ENCODE results near the gene BMP4. TPM values are rescaled to one million over a fixed set of nuclear protein-coding genes. Genes with fewer than 3 reads are reported as not detected.

BMP4 gene
- total RNA-seq (10 to 100 TPM in 2 of 9 donors, 1 to 10 TPM in 7; 3.7 to 18.4 (median 6.1) TPM), polyA plus RNA-seq (1 to 10 TPM; 3.1 to 3.8 TPM)
- long read RNA-seq, donor 1, partial matches to known transcripts = 1 of 8 reads
- long read RNA-seq, donor 1, other reads (novel, unspliced or antisense) = 3 of 8 reads
- long read RNA-seq, donor 2, partial matches to known transcripts = 0 of 11 reads
- long read RNA-seq, donor 2, other reads (novel, unspliced or antisense) = 2 of 11 reads
- long read RNA-seq, donor 3, partial matches to known transcripts = 0 of 4 reads
- long read RNA-seq, donor 3, other reads (novel, unspliced or antisense) = 2 of 4 reads

DNA sequence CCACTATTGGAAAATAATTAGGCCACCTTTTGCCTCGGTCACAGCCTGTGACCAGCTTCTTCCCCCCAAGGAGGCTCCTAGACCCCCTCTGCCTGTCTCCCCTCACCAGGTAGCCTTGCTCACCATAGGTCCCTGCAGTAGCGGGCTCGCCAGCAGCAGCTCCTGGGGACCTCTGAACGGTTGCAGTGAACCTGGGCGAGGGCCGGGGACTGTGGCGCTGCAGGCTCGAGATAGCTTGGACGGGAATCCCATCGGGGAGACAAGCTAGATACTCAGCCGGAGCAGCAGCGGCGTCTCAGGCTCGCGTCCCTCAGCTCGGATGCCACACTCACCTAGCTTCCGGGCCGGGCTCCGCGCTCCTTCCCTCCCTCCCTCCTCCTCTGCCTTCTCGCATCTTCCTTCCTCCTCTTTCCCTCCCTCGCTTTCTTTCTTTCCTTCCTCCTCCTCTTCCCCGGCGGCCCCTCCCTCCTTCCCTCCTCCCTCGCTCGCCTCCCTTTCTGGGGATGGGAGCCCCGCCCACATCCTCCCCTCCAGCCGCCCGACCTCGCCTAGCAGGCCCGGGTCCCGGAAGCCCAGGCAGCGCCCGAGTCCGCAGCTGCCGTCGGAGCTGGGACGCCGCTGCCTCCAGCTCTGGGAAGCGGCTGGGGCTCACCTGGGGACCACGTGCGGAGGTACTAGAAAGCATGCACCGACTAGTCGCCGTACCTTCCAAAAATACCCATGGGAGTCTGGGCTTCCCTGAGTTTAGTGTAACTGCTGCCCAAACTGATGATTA, at the start of gene BMP4:
BMP4 (minus strand) TSS at position 399 of the 775 bp plus-strand sequence. CDS start 4,603 bp downstream, outside the sequence.
- DNase-seq (peak; percentile 86 to 90 (median 89)), ATAC-seq (peak; percentile 67 to 80 (median 72))
- Histone ChIP-seq H3K27me3 (peaks cover 0 to 46% (median 9%) of the 10 kb centered on the region in 9 donors), H3K4me3 (peak within 1 kb of the TSS; percentile 57 to 93 (median 74)), H3K9me3 (no peaks in the 10 kb centered on the region), H3K36me3 (peaks cover 0 to 8% (median 0%) of the 10 kb centered on the region in 9 donors), H3K4me1 (peaks cover 0 to 48% (median 8%) of the 10 kb centered on the region in 12 donors), H3K27ac (peak within 1 kb of the TSS; percentile 82 to 97 (median 88))
- TF ChIP-seq POLR2A (IDR thresholded peaks at IDR 0.05) = peak in 1 of 2 donors; percentile 74
- TF ChIP-seq, protein P1, sequence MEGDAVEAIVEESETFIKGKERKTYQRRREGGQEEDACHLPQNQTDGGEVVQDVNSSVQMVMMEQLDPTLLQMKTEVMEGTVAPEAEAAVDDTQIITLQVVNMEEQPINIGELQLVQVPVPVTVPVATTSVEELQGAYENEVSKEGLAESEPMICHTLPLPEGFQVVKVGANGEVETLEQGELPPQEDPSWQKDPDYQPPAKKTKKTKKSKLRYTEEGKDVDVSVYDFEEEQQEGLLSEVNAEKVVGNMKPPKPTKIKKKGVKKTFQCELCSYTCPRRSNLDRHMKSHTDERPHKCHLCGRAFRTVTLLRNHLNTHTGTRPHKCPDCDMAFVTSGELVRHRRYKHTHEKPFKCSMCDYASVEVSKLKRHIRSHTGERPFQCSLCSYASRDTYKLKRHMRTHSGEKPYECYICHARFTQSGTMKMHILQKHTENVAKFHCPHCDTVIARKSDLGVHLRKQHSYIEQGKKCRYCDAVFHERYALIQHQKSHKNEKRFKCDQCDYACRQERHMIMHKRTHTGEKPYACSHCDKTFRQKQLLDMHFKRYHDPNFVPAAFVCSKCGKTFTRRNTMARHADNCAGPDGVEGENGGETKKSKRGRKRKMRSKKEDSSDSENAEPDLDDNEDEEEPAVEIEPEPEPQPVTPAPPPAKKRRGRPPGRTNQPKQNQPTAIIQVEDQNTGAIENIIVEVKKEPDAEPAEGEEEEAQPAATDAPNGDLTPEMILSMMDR (IDR thresholded peaks at IDR 0.05) = no peak
- intact Hi-C loops (cut with DNase I) = loop anchor here in 7 of 10 donors (2.0 to 10.0 kb wide), 9 partner anchors 62 to 422 kb away; no protein-coding TSS in a partner anchor
- WGBS, 4 donors = 7% methylated on average over 44 to 45 of the region's 45 CpGs

DNA sequence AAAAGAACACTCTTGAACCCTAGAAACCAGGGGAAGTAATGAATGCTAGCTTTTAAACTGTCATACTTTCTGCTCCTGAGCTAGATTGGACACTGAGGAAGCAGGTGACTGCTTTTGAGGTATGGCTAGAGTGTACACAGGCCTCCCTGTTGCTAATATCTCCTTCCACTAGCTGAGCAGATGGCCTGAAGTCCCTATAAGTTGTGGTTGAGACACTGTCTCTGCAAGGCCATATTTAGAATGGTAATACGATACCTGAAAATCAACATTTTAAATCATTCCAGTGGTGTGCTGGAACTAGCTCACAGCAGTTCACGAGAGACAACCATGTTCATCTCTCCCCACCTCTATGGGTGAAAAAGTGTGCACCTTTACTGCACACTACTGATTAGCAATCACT, 46.4 kb upstream of the BMP4 start:
- no peak for TF ChIP-seq POLR2A (IDR thresholded peaks at IDR 0.05)
- TF ChIP-seq, protein P1 (IDR thresholded peaks at IDR 0.05) = no peak
- DNase-seq (no peak), ATAC-seq (no peak)
- intact Hi-C loops (cut with DNase I) = no loop called here
- peaks cover 0 to 5% (median 0%) of the 10 kb centered on the region in 12 donors for H3K9me3 ChIP-seq
- 93 to 100% (median 94%) methylated on average over 2 of the region's 2 CpGs for WGBS, 4 donors
- no peaks in the 10 kb centered on the region for H3K36me3 ChIP-seq
- H3K4me1 ChIP-seq = peaks cover 0 to 3% (median 0%) of the 10 kb centered on the region in 12 donors
- no peak overlapping the region for H3K27ac ChIP-seq
- H3K4me3 ChIP-seq = no peak overlapping the region
- H3K27me3 ChIP-seq = no peaks in the 10 kb centered on the region

DNA sequence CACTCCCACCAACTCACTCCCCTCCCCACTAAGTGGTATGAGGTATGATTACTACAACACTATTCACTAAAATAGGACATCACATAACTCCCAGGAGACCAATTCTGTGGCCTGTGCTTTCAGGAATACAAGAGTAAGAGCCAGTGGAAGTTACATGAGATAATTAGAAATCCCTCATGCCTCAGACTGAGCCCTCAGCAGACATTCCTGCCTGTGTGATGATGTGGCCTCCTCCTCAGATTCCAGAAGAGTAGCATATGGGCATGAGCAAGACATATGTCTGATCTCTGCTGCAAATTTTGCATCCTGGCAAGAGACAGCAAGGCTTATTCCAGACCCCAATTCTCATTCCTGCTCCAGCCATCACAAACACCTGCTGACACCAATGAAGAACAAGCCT, 46.0 kb upstream of the BMP4 start:
- peaks cover 0 to 5% (median 0%) of the 10 kb centered on the region in 12 donors for H3K9me3 ChIP-seq
- no peaks in the 10 kb centered on the region for H3K36me3 ChIP-seq
- no peak overlapping the region for H3K27ac ChIP-seq
- H3K4me1 ChIP-seq = peaks cover 0 to 3% (median 0%) of the 10 kb centered on the region in 12 donors
- no peaks in the 10 kb centered on the region for H3K27me3 ChIP-seq
- ATAC-seq (no peak), DNase-seq (no peak)
- H3K4me3 ChIP-seq = no peak overlapping the region
- intact Hi-C loops (cut with DNase I) = no loop called here
- no peak for TF ChIP-seq POLR2A (IDR thresholded peaks at IDR 0.05)
- TF ChIP-seq, protein P1 (IDR thresholded peaks at IDR 0.05) = no peak
